Measurements from ENCODE around the gene ETHE1.

GRCh38 chr19:43575156-43575950 lies 48.4 kb upstream of the ETHE1 start, which contains the start of the genes PINLYP and XRCC1:
- peak in 1 of 4 experiments; percentile 9 for TF ChIP-seq CTCF (IDR thresholded peaks at IDR 0.05)
- TF ChIP-seq POLR2A (IDR thresholded peaks at IDR 0.05): peak in 1 of 2 donors; percentile 52
- peak; percentile 47 for TF ChIP-seq POLR2AphosphoS5 (IDR thresholded peaks at IDR 0.05)
- TF ChIP-seq EP300 (IDR thresholded peaks at IDR 0.05): no peak
